Nephron progenitor cell (in vitro differentiated cells): ENCODE measurements around the gene THSD7A.

ENCODE experiments used
- DNase-seq: peaks from one replicate; pipeline ENCODE4 v3.0.0; 2021
- H3K27ac Mint-ChIP-seq: 2 replicates; pipeline ENCODE4 v1.8.0; 2021; ENCODE audit warnings: mild to moderate bottlenecking, moderate library complexity, mixed read lengths
- H3K27me3 Mint-ChIP-seq: 2 replicates; pipeline ENCODE4 v1.8.0; 2021; ENCODE audit warnings: mild to moderate bottlenecking, low read depth, mixed read lengths; ENCODE audit not compliant: poor library complexity
- H3K36me3 Mint-ChIP-seq: 2 replicates; pipeline ENCODE4 v1.8.0; 2021; ENCODE audit warnings: low read depth, mixed read lengths
- H3K4me1 Mint-ChIP-seq: 2 replicates; pipeline ENCODE4 v1.8.0; 2021; ENCODE audit warnings: mixed read lengths
- H3K4me3 Mint-ChIP-seq: 2 replicates; pipeline ENCODE4 v1.8.0; 2021; ENCODE audit warnings: mild to moderate bottlenecking, moderate library complexity, mixed read lengths
- H3K9me3 Mint-ChIP-seq: 2 replicates; pipeline ENCODE4 v1.8.0; 2021; ENCODE audit warnings: mild to moderate bottlenecking, moderate library complexity, mixed read lengths
- TF ChIP-seq, protein P1 (sequence below): fragments of 200-600 bp; sonication (generic); IDR thresholded peaks from 2 replicates; pipeline ENCODE4 v1.5.0; 2021; ENCODE audit warnings: antibody characterized with exemption

The THSD7A gene

GRCh38 chr7:11601761-11602160 lies 230.2 kb downstream of the THSD7A start:
- Mint-ChIP-seq H3K4me1 (no peaks in the 10 kb centered on the region), H3K4me3 (no peak overlapping the region), H3K27ac (no peak overlapping the region), H3K9me3 (peaks cover 5% of the 10 kb centered on the region), H3K27me3 (no peaks in the 10 kb centered on the region), H3K36me3 (no peaks in the 10 kb centered on the region)
- TF ChIP-seq, protein P1, sequence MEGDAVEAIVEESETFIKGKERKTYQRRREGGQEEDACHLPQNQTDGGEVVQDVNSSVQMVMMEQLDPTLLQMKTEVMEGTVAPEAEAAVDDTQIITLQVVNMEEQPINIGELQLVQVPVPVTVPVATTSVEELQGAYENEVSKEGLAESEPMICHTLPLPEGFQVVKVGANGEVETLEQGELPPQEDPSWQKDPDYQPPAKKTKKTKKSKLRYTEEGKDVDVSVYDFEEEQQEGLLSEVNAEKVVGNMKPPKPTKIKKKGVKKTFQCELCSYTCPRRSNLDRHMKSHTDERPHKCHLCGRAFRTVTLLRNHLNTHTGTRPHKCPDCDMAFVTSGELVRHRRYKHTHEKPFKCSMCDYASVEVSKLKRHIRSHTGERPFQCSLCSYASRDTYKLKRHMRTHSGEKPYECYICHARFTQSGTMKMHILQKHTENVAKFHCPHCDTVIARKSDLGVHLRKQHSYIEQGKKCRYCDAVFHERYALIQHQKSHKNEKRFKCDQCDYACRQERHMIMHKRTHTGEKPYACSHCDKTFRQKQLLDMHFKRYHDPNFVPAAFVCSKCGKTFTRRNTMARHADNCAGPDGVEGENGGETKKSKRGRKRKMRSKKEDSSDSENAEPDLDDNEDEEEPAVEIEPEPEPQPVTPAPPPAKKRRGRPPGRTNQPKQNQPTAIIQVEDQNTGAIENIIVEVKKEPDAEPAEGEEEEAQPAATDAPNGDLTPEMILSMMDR: no peak
- DNase-seq: no peak

- H3K4me3 Mint-ChIP-seq: no peak overlapping the region
- H3K27ac Mint-ChIP-seq: no peak overlapping the region
- TF ChIP-seq, protein P1: no peak
- H3K4me1 Mint-ChIP-seq: no peaks in the 10 kb centered on the region
- DNase-seq: no peak
- no peaks in the 10 kb centered on the region for H3K9me3 Mint-ChIP-seq
- no peaks in the 10 kb centered on the region for H3K36me3 Mint-ChIP-seq
- no peaks in the 10 kb centered on the region for H3K27me3 Mint-ChIP-seq
These were observed 238.7 kb downstream of the THSD7A start for GRCh38 chr7:11593322-11593721.

GRCh38 chr7:11592699-11593098 lies 239.3 kb downstream of the THSD7A start:
- Mint-ChIP-seq H3K27ac (no peak overlapping the region), H3K9me3 (no peaks in the 10 kb centered on the region), H3K36me3 (no peaks in the 10 kb centered on the region), H3K4me1 (no peaks in the 10 kb centered on the region), H3K27me3 (no peaks in the 10 kb centered on the region), H3K4me3 (no peak overlapping the region)
- DNase-seq: no peak
- TF ChIP-seq, protein P1: no peak

DNA sequence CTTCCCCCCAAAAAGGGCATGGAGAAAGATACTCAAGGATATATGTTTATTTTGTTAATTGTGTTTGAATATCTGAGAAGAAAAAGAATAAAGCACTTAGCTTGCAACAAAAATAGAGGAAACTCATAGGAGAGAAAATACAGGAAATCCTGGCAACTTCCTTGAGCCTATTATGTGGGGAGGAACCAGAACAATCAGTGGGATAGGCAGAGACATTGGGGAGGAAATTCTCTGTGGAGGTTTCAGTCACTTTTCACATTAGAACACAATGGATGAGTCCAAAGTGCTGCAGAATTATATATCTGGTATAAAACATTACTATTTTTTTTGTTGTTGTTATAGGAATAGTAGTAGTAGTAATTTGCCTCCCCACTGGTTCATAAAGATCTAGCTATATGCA lies 240.1 kb downstream of the THSD7A start:
- TF ChIP-seq, protein P1: no peak
- DNase-seq: no peak
- H3K27ac Mint-ChIP-seq: no peak overlapping the region
- H3K9me3 Mint-ChIP-seq: no peaks in the 10 kb centered on the region
- H3K4me3 Mint-ChIP-seq: no peak overlapping the region
- no peaks in the 10 kb centered on the region for H3K27me3 Mint-ChIP-seq
- no peaks in the 10 kb centered on the region for H3K36me3 Mint-ChIP-seq
- no peaks in the 10 kb centered on the region for H3K4me1 Mint-ChIP-seq

DNA sequence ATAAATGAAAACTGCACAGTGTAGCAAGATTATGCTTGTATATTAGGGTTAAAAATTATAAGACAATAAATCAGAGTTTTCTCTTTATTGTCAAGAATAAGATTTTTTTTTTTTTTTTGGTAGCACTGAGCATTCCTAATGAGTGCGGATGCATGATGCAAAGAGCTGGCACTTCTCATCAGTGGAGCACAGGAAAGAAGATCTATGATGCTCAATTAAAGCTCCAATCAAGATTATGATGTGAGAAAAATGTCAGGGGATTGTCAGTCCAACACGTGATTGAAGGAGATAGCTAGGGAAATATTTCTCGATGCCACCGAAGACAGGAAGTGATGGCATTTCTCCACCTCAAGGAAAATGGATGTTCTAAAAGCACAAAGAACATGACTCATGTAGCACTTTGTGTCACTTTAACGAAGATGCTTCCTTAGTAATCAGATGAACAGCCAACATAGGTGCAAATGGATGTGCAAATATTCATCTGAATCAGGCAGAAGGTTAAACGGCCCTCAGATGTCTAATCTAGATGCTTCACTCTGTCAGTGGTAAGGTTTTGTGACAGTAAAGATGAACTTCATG lies 240.9 kb downstream of the THSD7A start:
- DNase-seq: no peak
- no peaks in the 10 kb centered on the region for H3K36me3 Mint-ChIP-seq
- H3K9me3 Mint-ChIP-seq: no peaks in the 10 kb centered on the region
- H3K27me3 Mint-ChIP-seq: no peaks in the 10 kb centered on the region
- H3K4me1 Mint-ChIP-seq: no peaks in the 10 kb centered on the region
- H3K27ac Mint-ChIP-seq: no peak overlapping the region
- no peak overlapping the region for H3K4me3 Mint-ChIP-seq
- TF ChIP-seq, protein P1: no peak

DNA sequence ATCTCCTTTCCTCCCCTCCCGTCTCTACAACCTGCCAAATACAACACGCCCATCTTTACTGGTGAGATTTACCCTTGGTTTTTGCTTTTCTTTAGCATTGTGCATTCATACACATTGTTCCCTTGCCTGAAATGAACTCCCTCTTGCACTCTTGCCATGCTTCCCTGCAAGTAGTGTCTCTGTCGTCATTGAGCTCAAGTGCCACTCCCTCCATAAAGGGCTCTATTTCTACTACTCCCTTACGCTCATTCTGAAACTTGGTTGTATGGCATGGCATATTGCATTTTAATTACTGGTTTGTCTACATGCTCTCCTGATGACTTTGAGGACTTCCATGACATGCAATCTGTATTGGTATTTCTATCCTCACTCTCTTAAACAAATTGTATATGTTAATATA lies 242.7 kb downstream of the THSD7A start:
- Mint-ChIP-seq H3K4me3 (no peak overlapping the region), H3K9me3 (no peaks in the 10 kb centered on the region), H3K27ac (no peak overlapping the region), H3K4me1 (no peaks in the 10 kb centered on the region), H3K36me3 (no peaks in the 10 kb centered on the region), H3K27me3 (no peaks in the 10 kb centered on the region)
- no peak for DNase-seq
- TF ChIP-seq, protein P1: no peak
